HepG2 (cell line): ENCODE results near the gene ANKRD52. TPM values are rescaled to one million over a fixed set of nuclear protein-coding genes. Genes with fewer than 3 reads are reported as not detected.

Experiments
- ARNT ChIP-seq: fragments of 450-650 bp; IDR thresholded peaks from 2 replicates; pipeline ENCODE4 v1.6.1; 2017
- CBX5 ChIP-seq: sonication (generic); formaldehyde crosslinking; IDR thresholded peaks from 2 replicates; pipeline ENCODE4 v1.4.0; 2020; ENCODE audit warnings: missing genetic modification reagents, borderline replicate concordance
- CSRNP1 ChIP-seq: sonication (generic); formaldehyde crosslinking; IDR thresholded peaks from 2 replicates; pipeline ENCODE4 v1.8.1; 2023; ENCODE audit warnings: mild to moderate bottlenecking, missing genetic modification reagents
- ETV5 ChIP-seq: IDR thresholded peaks from 2 replicates; pipeline ENCODE4 v1.6.1; 2018; ENCODE audit warnings: missing biosample characterization, missing genetic modification reagents, inconsistent platforms, borderline replicate concordance
- FOSL1 ChIP-seq: sonication (generic); formaldehyde crosslinking; IDR thresholded peaks from 2 replicates; pipeline ENCODE4 v1.9.0; 2021; ENCODE audit warnings: missing genetic modification reagents, borderline replicate concordance
- HCFC1 ChIP-seq: fragments of 150-350 bp; IDR thresholded peaks from 2 replicates; pipeline ENCODE4 v1.6.1; 2014; ENCODE audit warnings: low read depth, low read length
- HMG20B ChIP-seq: conservative IDR thresholded peaks from 2 replicates; pipeline ENCODE4 v1.6.1; 2016; ENCODE audit warnings: missing genetic modification reagents, missing compliant biosample characterization
- KAT7 ChIP-seq: IDR thresholded peaks from 2 replicates; pipeline ENCODE4 v1.6.1; 2018; ENCODE audit warnings: borderline replicate concordance, missing compliant biosample characterization
- KDM5A ChIP-seq: fragments of 200-600 bp; sonication (generic); IDR thresholded peaks from 2 replicates; pipeline ENCODE4 v1.7.0; 2018; ENCODE audit warnings: antibody characterized with exemption, mild to moderate bottlenecking, low read length, borderline replicate concordance
- KDM5B ChIP-seq: sonication (generic); formaldehyde crosslinking; IDR thresholded peaks from 2 replicates; pipeline ENCODE4 v1.4.0; 2020; ENCODE audit warnings: missing genetic modification reagents, mild to moderate bottlenecking, borderline replicate concordance
- NKX3-1 ChIP-seq: sonication (generic); formaldehyde crosslinking; IDR thresholded peaks from 2 replicates; pipeline ENCODE4 v1.5.0; 2020; ENCODE audit warnings: missing genetic modification reagents
- NR2F1 ChIP-seq, 2 experiments: fragments of 450-650 bp in 1 of 2; formaldehyde crosslinking in 1 of 2; IDR thresholded peaks; 2 replicates each; pipeline versions ENCODE4 v1.5.0 to v1.6.1; 2016 to 2020; ENCODE audit warnings: mild to moderate bottlenecking in 1 of 2, missing compliant biosample characterization in 1 of 2, missing genetic modification reagents in 1 of 2, moderate library complexity in 1 of 2
- RFX1 ChIP-seq: fragments of 450-650 bp; IDR thresholded peaks from 2 replicates; pipeline ENCODE4 v1.6.1; 2017
- SAFB2 ChIP-seq: sonication (generic); formaldehyde crosslinking; IDR thresholded peaks from 2 replicates; pipeline ENCODE4 v1.5.1; 2020; ENCODE audit warnings: missing genetic modification reagents, low read depth, mild to moderate bottlenecking, borderline replicate concordance
- SMAD9 ChIP-seq: sonication (generic); formaldehyde crosslinking; IDR thresholded peaks from 2 replicates; pipeline ENCODE4 v1.5.1; 2020; ENCODE audit warnings: mild to moderate bottlenecking, missing genetic modification reagents
- ZIK1 ChIP-seq: sonication (generic); formaldehyde crosslinking; IDR thresholded peaks from 2 replicates; pipeline ENCODE4 v1.5.0; 2020; ENCODE audit warnings: mild to moderate bottlenecking, low read depth, missing genetic modification reagents, borderline replicate concordance
- ZNF468 ChIP-seq: sonication (generic); formaldehyde crosslinking; IDR thresholded peaks from 2 replicates; pipeline ENCODE4 v1.8.0; 2022; ENCODE audit warnings: mild to moderate bottlenecking, moderate library complexity, missing genetic modification reagents
- ZNF543 ChIP-seq: sonication (generic); formaldehyde crosslinking; IDR thresholded peaks from 2 replicates; pipeline ENCODE4 v1.4.0; 2020; ENCODE audit warnings: mild to moderate bottlenecking, missing genetic modification reagents
- ZNF761 ChIP-seq: sonication (generic); formaldehyde crosslinking; conservative IDR thresholded peaks from 2 replicates; pipeline ENCODE4 v1.4.0; 2020; ENCODE audit warnings: mild to moderate bottlenecking, missing genetic modification reagents
- polyA plus RNA-seq, 8 experiments: library from polyadenylated mRNA; depleted of rRNA in 3 of 8; stranded (reverse) in 7 of 8; unstranded in 1 of 8; fragments of >200 nt; fragmentation: Illumina TruSeq in 4 of 8; extraction: Trizol in 4 of 8; gene quantifications; 2 replicates each; pipeline versions ENCODE4 v1.2.1 to v1.2.3, GENCODE V29; 2011 to 2016; ENCODE audit warnings: low read depth in 4 of 8, missing spikeins in 1 of 8, mixed read lengths in 1 of 8; ENCODE audit not compliant: insufficient read depth in 1 of 8
- total RNA-seq, 5 experiments: library from RNA; depleted of rRNA; stranded (reverse); fragments of >200 nt; fragmentation: Illumina TruSeq; extraction: Trizol; gene quantifications; 2 replicates each; pipeline ENCODE4 v1.2.3, GENCODE V29; 2016; ENCODE audit warnings: low read depth in 1 of 5
- TF ChIP-seq, protein P1 (sequence below): sonication (generic); formaldehyde crosslinking; IDR thresholded peaks from 2 replicates; pipeline ENCODE4 v1.9.0; 2022; ENCODE audit warnings: low read depth, missing genetic modification reagents
- TF ChIP-seq, protein P2 (sequence below): sonication (generic); formaldehyde crosslinking; IDR thresholded peaks from 2 replicates; pipeline ENCODE4 v1.4.0; 2020; ENCODE audit warnings: missing genetic modification reagents, borderline replicate concordance

Gene ANKRD52
- total and polyA plus RNA-seq, 2 of the 13 experiments (the other 11 are each of a cell fraction or from before 2014, with no cell fraction given), result 7.8 to 9.2 TPM

DNA sequence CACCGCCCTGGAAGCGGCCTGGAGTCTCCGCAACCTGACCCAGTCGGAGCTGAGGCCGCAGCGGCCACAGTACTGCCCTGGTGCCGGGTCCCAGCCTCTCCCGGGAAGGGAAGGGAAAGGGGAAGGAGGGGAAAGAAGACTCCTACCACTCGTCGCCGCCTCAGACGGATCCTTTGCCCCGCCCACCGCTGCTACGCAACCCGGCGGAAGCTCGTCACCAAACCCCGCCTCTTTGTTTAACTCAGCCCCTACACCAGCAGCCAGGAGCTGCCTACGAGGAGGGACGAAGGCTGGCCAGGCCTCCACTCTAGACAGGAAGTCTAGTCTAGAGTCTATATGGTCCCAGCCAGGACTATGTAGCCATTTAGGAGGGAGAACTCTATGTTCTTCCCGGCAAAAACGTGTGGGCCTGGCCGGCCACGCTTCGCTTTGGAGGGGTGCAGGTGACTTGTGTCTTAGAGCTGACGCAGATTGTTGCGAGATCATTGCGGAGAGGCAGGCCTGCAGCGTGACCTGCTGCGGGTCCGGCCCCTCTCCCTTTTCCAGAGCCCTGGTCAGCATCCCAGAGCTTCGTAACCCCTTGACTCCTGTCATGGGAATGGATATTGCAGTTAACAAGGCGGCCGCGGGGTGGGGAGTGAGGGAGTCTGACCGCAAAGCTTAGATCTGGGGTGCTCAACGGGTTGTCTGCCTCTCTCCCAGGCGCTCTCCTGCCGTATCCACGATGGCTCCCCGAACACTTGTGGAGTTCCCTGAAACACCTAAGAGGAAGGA lies 36.2 kb downstream of the ANKRD52 start, which contains the start of gene RNF41 (continued):
- TF ChIP-seq ZIK1 (CRISPR knock-in tag) (no peak), ARNT (no peak), NR2F1 (CRISPR knock-in tag; IDR thresholded peaks at IDR 0.05) (no peak), KDM5A (no peak; the same call in 1 of the 2 replicates), FOSL1 (CRISPR knock-in tag) (no peak), ZNF761 (no peak; the same call in 1 of the 2 replicates), SMAD9 (CRISPR knock-in tag) (peak; percentile 94; the same call in 1 of the 2 replicates), KAT7 (CRISPR knock-in tag) (no peak), CBX5 (CRISPR knock-in tag) (no peak), NKX3-1 (no peak; the same call in 1 of the 2 replicates), HMG20B (CRISPR knock-in tag) (no peak), CSRNP1 (CRISPR knock-in tag) (no peak), ZNF543 (CRISPR knock-in tag) (peak; percentile 73; the same call in 1 of the 2 replicates), KDM5B (CRISPR knock-in tag) (no peak), SAFB2 (no peak), HCFC1 (peak; percentile 36; the same call in 1 of the 2 replicates), ETV5 (CRISPR knock-in tag) (peak; percentile 70; the same call in 1 of the 2 replicates), RFX1 (peak; percentile 25; the same call in 1 of the 2 replicates), ZNF468 (CRISPR knock-in tag) (no peak)
- TF ChIP-seq, protein P1, sequence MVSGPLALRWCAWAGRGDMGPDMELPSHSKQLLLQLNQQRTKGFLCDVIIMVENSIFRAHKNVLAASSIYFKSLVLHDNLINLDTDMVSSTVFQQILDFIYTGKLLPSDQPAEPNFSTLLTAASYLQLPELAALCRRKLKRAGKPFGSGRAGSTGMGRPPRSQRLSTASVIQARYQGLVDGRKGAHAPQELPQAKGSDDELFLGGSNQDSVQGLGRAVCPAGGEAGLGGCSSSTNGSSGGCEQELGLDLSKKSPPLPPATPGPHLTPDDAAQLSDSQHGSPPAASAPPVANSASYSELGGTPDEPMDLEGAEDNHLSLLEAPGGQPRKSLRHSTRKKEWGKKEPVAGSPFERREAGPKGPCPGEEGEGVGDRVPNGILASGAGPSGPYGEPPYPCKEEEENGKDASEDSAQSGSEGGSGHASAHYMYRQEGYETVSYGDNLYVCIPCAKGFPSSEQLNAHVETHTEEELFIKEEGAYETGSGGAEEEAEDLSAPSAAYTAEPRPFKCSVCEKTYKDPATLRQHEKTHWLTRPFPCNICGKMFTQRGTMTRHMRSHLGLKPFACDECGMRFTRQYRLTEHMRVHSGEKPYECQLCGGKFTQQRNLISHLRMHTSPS (CRISPR knock-in tag), result no peak
- TF ChIP-seq, protein P2, sequence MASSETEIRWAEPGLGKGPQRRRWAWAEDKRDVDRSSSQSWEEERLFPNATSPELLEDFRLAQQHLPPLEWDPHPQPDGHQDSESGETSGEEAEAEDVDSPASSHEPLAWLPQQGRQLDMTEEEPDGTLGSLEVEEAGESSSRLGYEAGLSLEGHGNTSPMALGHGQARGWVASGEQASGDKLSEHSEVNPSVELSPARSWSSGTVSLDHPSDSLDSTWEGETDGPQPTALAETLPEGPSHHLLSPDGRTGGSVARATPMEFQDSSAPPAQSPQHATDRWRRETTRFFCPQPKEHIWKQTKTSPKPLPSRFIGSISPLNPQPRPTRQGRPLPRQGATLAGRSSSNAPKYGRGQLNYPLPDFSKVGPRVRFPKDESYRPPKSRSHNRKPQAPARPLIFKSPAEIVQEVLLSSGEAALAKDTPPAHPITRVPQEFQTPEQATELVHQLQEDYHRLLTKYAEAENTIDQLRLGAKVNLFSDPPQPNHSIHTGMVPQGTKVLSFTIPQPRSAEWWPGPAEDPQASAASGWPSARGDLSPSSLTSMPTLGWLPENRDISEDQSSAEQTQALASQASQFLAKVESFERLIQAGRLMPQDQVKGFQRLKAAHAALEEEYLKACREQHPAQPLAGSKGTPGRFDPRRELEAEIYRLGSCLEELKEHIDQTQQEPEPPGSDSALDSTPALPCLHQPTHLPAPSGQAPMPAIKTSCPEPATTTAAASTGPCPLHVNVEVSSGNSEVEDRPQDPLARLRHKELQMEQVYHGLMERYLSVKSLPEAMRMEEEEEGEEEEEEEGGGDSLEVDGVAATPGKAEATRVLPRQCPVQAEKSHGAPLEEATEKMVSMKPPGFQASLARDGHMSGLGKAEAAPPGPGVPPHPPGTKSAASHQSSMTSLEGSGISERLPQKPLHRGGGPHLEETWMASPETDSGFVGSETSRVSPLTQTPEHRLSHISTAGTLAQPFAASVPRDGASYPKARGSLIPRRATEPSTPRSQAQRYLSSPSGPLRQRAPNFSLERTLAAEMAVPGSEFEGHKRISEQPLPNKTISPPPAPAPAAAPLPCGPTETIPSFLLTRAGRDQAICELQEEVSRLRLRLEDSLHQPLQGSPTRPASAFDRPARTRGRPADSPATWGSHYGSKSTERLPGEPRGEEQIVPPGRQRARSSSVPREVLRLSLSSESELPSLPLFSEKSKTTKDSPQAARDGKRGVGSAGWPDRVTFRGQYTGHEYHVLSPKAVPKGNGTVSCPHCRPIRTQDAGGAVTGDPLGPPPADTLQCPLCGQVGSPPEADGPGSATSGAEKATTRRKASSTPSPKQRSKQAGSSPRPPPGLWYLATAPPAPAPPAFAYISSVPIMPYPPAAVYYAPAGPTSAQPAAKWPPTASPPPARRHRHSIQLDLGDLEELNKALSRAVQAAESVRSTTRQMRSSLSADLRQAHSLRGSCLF (CRISPR knock-in tag), result no peak
